Fibroblast of the aortic adventitia (primary cell): ENCODE results near the gene METAP1D. TPM values are rescaled to one million over a fixed set of nuclear protein-coding genes. Genes with fewer than 3 reads are reported as not detected.
"Not testable (repeated sequence)": the region's sequence is repeated elsewhere in the genome, so short reads cannot be mapped to it uniquely, and the experiment has no call there.

Experiments used
- DNase-seq: peaks from one replicate; pipeline ENCODE4 v3.0.0-alpha.2; 2010; ENCODE audit warnings: low read depth
- H3K4me3 ChIP-seq: 2 replicates; pipeline ENCODE4 v1.5.1; 2011; ENCODE audit warnings: low read depth, mild to moderate bottlenecking, control low read depth, low read length, moderate library complexity
- CTCF ChIP-seq: IDR thresholded peaks from 2 replicates; pipeline ENCODE4 v1.5.1; 2011; ENCODE audit warnings: mild to moderate bottlenecking, low read length, control low read depth, inconsistent platforms; ENCODE audit not compliant: insufficient read depth
- total RNA-seq: library from RNA; depleted of rRNA; stranded (reverse); fragments of >200 nt; gene quantifications from 2 replicates; pipeline ENCODE4 v1.2.3, GENCODE V29; 2012; ENCODE audit warnings: low replicate concordance

The METAP1D gene
- total RNA-seq, 1 donor: 14.3 TPM

- TF ChIP-seq CTCF: no peak
- DNase-seq: peak; percentile 34
- H3K4me3 ChIP-seq: no peak overlapping the region
Measured at GRCh38 chr2:172052000-172052983, 52.5 kb downstream of the METAP1D start.

- DNase-seq: no peak
- no peak overlapping the region for H3K4me3 ChIP-seq
- TF ChIP-seq CTCF: no peak
Measured at GRCh38 chr2:172053486-172053885, 53.7 kb downstream of the METAP1D start.

- no peak overlapping the region for H3K4me3 ChIP-seq
- DNase-seq: no peak
- no peak for TF ChIP-seq CTCF
Measured at GRCh38 chr2:172056293-172056692, 56.5 kb downstream of the METAP1D start.

GRCh38 chr2:172058660-172059059 is 58.9 kb downstream of the METAP1D start:
- H3K4me3 ChIP-seq: no peak overlapping the region
- no peak for DNase-seq
- no peak for TF ChIP-seq CTCF

GRCh38 chr2:172060118-172060517 is 60.4 kb downstream of the METAP1D start:
- not testable (repeated sequence) for H3K4me3 ChIP-seq, DNase-seq

GRCh38 chr2:172062402-172063004 is 62.8 kb downstream of the METAP1D start:
- TF ChIP-seq CTCF: no peak
- no peak overlapping the region for H3K4me3 ChIP-seq
- no peak for DNase-seq

- DNase-seq: no peak
- TF ChIP-seq CTCF: no peak
- H3K4me3 ChIP-seq: no peak overlapping the region
Measured at GRCh38 chr2:172063446-172063845, 63.7 kb downstream of the METAP1D start.
